GM12873 (cell line): Measurements from ENCODE around the gene EMX1.

Source experiments
- CTCF ChIP-seq: IDR thresholded peaks from 2 replicates; pipeline ENCODE4 v1.5.1; 2012; ENCODE audit warnings: low read depth, mild to moderate bottlenecking, moderate library complexity, low read length, control low read depth; ENCODE audit not compliant: insufficient read depth; ENCODE audit errors: missing control alignments

EMX1 gene

GRCh38 chr2:72973566-72974435 is 56.5 kb downstream of the EMX1 start:
- peak; percentile 94 for TF ChIP-seq CTCF

GRCh38 chr2:72974436-72974754 is 57.1 kb downstream of the EMX1 start:
- TF ChIP-seq CTCF, result no peak

- TF ChIP-seq CTCF, result no peak
These were observed 57.7 kb downstream of the EMX1 start for GRCh38 chr2:72975017-72975416.

GRCh38 chr2:72979896-72980295 is 62.6 kb downstream of the EMX1 start:
- no peak for TF ChIP-seq CTCF

- TF ChIP-seq CTCF, result no peak
These were observed 63.4 kb downstream of the EMX1 start for GRCh38 chr2:72980535-72981217.

- no peak for TF ChIP-seq CTCF
These were observed 64.2 kb downstream of the EMX1 start for GRCh38 chr2:72981536-72981935.

GRCh38 chr2:72982219-72982618 is 64.9 kb downstream of the EMX1 start:
- no peak for TF ChIP-seq CTCF
